ENCODE data around the gene PTPN1. TPM values are rescaled to one million over a fixed set of nuclear protein-coding genes. Genes with fewer than 3 reads are reported as not detected.

The PTPN1 gene
- total RNA-seq, 8 experiments from 2014 or later, result 28.2 to 54.5 (median 31.6) TPM

- 26 to 100% (median 86%) methylated on average over 1 to 5 of the region's 5 CpGs; no CpG with 5 or more reads in 2 of the 10 experiments for WGBS, 10 experiments
- peak in 3 of 8 experiments; percentile 78 to 95 (median 95) for ATAC-seq (replicated peaks in 6 of 8)
- Histone ChIP-seq H3K4me1 (replicated peaks in 1 of 2) (peaks cover 0 to 19% of the 10 kb centered on the region in 2 donors), H3K4me3 (no peak overlapping the region), H3K27ac (no peak overlapping the region)
- in situ Hi-C loops (cut with MboI; ENCODE audit: low pct_unique_long_range_greater_than_20kb in 2 of 9, low sequenced_read_pairs in 9 of 9, unreplicated experiment in 9 of 9), result no loop called here
These were observed 9.0 kb downstream of the PTPN1 start for GRCh38 chr20:50519036-50519762.

- H3K4me1 ChIP-seq (replicated peaks in 1 of 2), result peaks cover 0 to 18% of the 10 kb centered on the region in 2 donors
- in situ Hi-C loops (cut with MboI; ENCODE audit: low pct_unique_long_range_greater_than_20kb in 2 of 9, low sequenced_read_pairs in 9 of 9, unreplicated experiment in 9 of 9), result no loop called here
- H3K27ac ChIP-seq, result no peak overlapping the region
- 20 to 100% (median 90%) methylated on average over 1 to 6 of the region's 7 CpGs; no CpG with 5 or more reads in 1 of the 10 experiments for WGBS, 10 experiments
- no peak for ATAC-seq (replicated peaks in 6 of 8)
- no peak overlapping the region for H3K4me3 ChIP-seq
These were observed 10.2 kb downstream of the PTPN1 start for GRCh38 chr20:50520222-50520880.

- ATAC-seq (replicated peaks in 6 of 8), result no peak
- H3K27ac ChIP-seq, result no peak overlapping the region
- in situ Hi-C loops (cut with MboI; ENCODE audit: low pct_unique_long_range_greater_than_20kb in 2 of 9, low sequenced_read_pairs in 9 of 9, unreplicated experiment in 9 of 9), result no loop called here
- H3K4me3 ChIP-seq, result no peak overlapping the region
- H3K4me1 ChIP-seq (replicated peaks in 1 of 2), result peaks cover 0 to 17% of the 10 kb centered on the region in 2 donors
- 40 to 100% (median 100%) methylated on average over 1 to 5 of the region's 7 CpGs; no CpG with 5 or more reads in 1 of the 10 experiments for WGBS, 10 experiments
These were observed 11.3 kb downstream of the PTPN1 start for GRCh38 chr20:50521221-50522052.

GRCh38 chr20:50522053-50522674, 12.0 kb downstream of the PTPN1 start:
- no peak for ATAC-seq (replicated peaks in 6 of 8)
- H3K4me1 ChIP-seq (replicated peaks in 1 of 2), result peaks cover 5 to 14% of the 10 kb centered on the region in 2 donors
- in situ Hi-C loops (cut with MboI; ENCODE audit: low pct_unique_long_range_greater_than_20kb in 2 of 9, low sequenced_read_pairs in 9 of 9, unreplicated experiment in 9 of 9), result no loop called here
- WGBS, 10 experiments, result 81 to 100% (median 95%) methylated on average over 2 to 3 of the region's 3 CpGs; no CpG with 5 or more reads in 3 of the 10 experiments
- no peak overlapping the region for H3K27ac ChIP-seq
- H3K4me3 ChIP-seq, result no peak overlapping the region

- no peak overlapping the region for H3K27ac ChIP-seq
- WGBS, 10 experiments, result 27 to 100% (median 85%) methylated on average over 1 to 3 of the region's 3 CpGs
- peaks cover 5 to 14% of the 10 kb centered on the region in 2 donors for H3K4me1 ChIP-seq (replicated peaks in 1 of 2)
- ATAC-seq (replicated peaks in 6 of 8), result no peak
- no peak overlapping the region for H3K4me3 ChIP-seq
- in situ Hi-C loops (cut with MboI; ENCODE audit: low pct_unique_long_range_greater_than_20kb in 2 of 9, low sequenced_read_pairs in 9 of 9, unreplicated experiment in 9 of 9), result no loop called here
These were observed 13.5 kb downstream of the PTPN1 start for GRCh38 chr20:50523552-50524167.

GRCh38 chr20:50525681-50526080, 15.5 kb downstream of the PTPN1 start:
- H3K4me1 ChIP-seq (replicated peaks in 1 of 2), result peaks cover 5 to 14% of the 10 kb centered on the region in 2 donors
- 50 to 100% (median 80%) methylated on average over 1 to 4 of the region's 4 CpGs; no CpG with 5 or more reads in 1 of the 10 experiments for WGBS, 10 experiments

GRCh38 chr20:50526403-50526989, 16.3 kb downstream of the PTPN1 start:
- Histone ChIP-seq H3K4me3 (no peak overlapping the region), H3K4me1 (replicated peaks in 1 of 2) (peaks cover 8 to 14% of the 10 kb centered on the region in 2 donors), H3K27ac (no peak overlapping the region)
- in situ Hi-C loops (cut with MboI; ENCODE audit: low pct_unique_long_range_greater_than_20kb in 2 of 9, low sequenced_read_pairs in 9 of 9, unreplicated experiment in 9 of 9), result no loop called here
- 69 to 86% (median 74%) methylated on average over 1 to 3 of the region's 3 CpGs; no CpG with 5 or more reads in 5 of the 10 experiments for WGBS, 10 experiments
- ATAC-seq (replicated peaks in 6 of 8), result peak in 2 of 8 experiments; percentile 9 to 12

More at GRCh38 chr20:50525681-50526080, 15.5 kb downstream of the PTPN1 start:
- in situ Hi-C loops (cut with MboI; ENCODE audit: low pct_unique_long_range_greater_than_20kb in 2 of 9, low sequenced_read_pairs in 9 of 9, unreplicated experiment in 9 of 9), result no loop called here
- no peak overlapping the region for H3K27ac ChIP-seq
- no peak overlapping the region for H3K4me3 ChIP-seq
- peak in 3 of 8 experiments; percentile 50 to 71 (median 65) for ATAC-seq (replicated peaks in 6 of 8)

GRCh38 chr20:50527068-50527605, 17.0 kb downstream of the PTPN1 start:
- WGBS, 10 experiments, result 17 to 100% (median 89%) methylated on average over 1 to 8 of the region's 9 CpGs
- Histone ChIP-seq H3K27ac (no peak overlapping the region), H3K4me3 (no peak overlapping the region), H3K4me1 (replicated peaks in 1 of 2) (peaks cover 11 to 14% of the 10 kb centered on the region in 2 donors)
- ATAC-seq (replicated peaks in 6 of 8), result peak in 5 of 8 experiments; percentile 31 to 74 (median 67)
- in situ Hi-C loops (cut with MboI; ENCODE audit: low pct_unique_long_range_greater_than_20kb in 2 of 9, low sequenced_read_pairs in 9 of 9, unreplicated experiment in 9 of 9), result no loop called here

- in situ Hi-C loops (cut with MboI; ENCODE audit: low pct_unique_long_range_greater_than_20kb in 2 of 9, low sequenced_read_pairs in 9 of 9, unreplicated experiment in 9 of 9), result no loop called here
- Histone ChIP-seq H3K27ac (no peak overlapping the region), H3K4me1 (replicated peaks in 1 of 2) (peaks cover 11 to 14% of the 10 kb centered on the region in 2 donors), H3K4me3 (no peak overlapping the region)
- ATAC-seq (replicated peaks in 6 of 8), result no peak
- WGBS, 10 experiments, result 67 to 100% (median 80%) methylated on average over 1 to 4 of the region's 6 CpGs; no CpG with 5 or more reads in 1 of the 10 experiments
These were observed 17.9 kb downstream of the PTPN1 start for GRCh38 chr20:50528129-50528528.

GRCh38 chr20:50528804-50529351, 18.7 kb downstream of the PTPN1 start:
- no peak overlapping the region for H3K27ac ChIP-seq
- 17 to 100% (median 83%) methylated on average over 1 to 6 of the region's 6 CpGs for WGBS, 10 experiments
- in situ Hi-C loops (cut with MboI; ENCODE audit: low pct_unique_long_range_greater_than_20kb in 2 of 9, low sequenced_read_pairs in 9 of 9, unreplicated experiment in 9 of 9), result no loop called here
- H3K4me3 ChIP-seq, result no peak overlapping the region
- H3K4me1 ChIP-seq (replicated peaks in 1 of 2), result peaks cover 11 to 14% of the 10 kb centered on the region in 2 donors
- no peak for ATAC-seq (replicated peaks in 6 of 8)

- 21 to 100% (median 94%) methylated on average over 1 to 6 of the region's 6 CpGs; no CpG with 5 or more reads in 1 of the 10 experiments for WGBS, 10 experiments
- ATAC-seq (replicated peaks in 6 of 8), result no peak
- Histone ChIP-seq H3K27ac (no peak overlapping the region), H3K4me1 (replicated peaks in 1 of 2) (peaks cover 6 to 8% of the 10 kb centered on the region in 2 donors), H3K4me3 (no peak overlapping the region)
- in situ Hi-C loops (cut with MboI; ENCODE audit: low pct_unique_long_range_greater_than_20kb in 2 of 9, low sequenced_read_pairs in 9 of 9, unreplicated experiment in 9 of 9), result no loop called here
These were observed 22.0 kb downstream of the PTPN1 start for GRCh38 chr20:50532221-50532620.
